Measurements from ENCODE around the gene MAFF.

MAFF gene

GRCh38 chr22:38246046-38246658 is 44.4 kb downstream of the MAFF start:
- no peak overlapping the region for H3K4me3 ChIP-seq (ENCODE audit: low read depth, low read length)

- H3K4me3 ChIP-seq (ENCODE audit: low read depth, low read length) = no peak overlapping the region
Observed at GRCh38 chr22:38246692-38247091, 44.9 kb downstream of the MAFF start.

- H3K4me3 ChIP-seq (ENCODE audit: low read depth, low read length) = no peak overlapping the region
Observed at GRCh38 chr22:38247713-38248112, 45.9 kb downstream of the MAFF start.

- H3K4me3 ChIP-seq (ENCODE audit: low read depth, low read length) = no peak overlapping the region
Observed at GRCh38 chr22:38248280-38248679, 46.5 kb downstream of the MAFF start.

- no peak overlapping the region for H3K4me3 ChIP-seq (ENCODE audit: low read depth, low read length)
Observed at GRCh38 chr22:38249301-38249700, 47.5 kb downstream of the MAFF start.

GRCh38 chr22:38249803-38250642 is 48.2 kb downstream of the MAFF start:
- H3K4me3 ChIP-seq (ENCODE audit: low read depth, low read length) = no peak overlapping the region

- H3K4me3 ChIP-seq (ENCODE audit: low read depth, low read length) = no peak overlapping the region
Observed at GRCh38 chr22:38250643-38251340, 49.0 kb downstream of the MAFF start.

GRCh38 chr22:38251341-38251692 is 49.5 kb downstream of the MAFF start:
- H3K4me3 ChIP-seq (ENCODE audit: low read depth, low read length) = no peak overlapping the region

GRCh38 chr22:38255697-38256096 is 53.9 kb downstream of the MAFF start:
- H3K4me3 ChIP-seq (ENCODE audit: low read depth, low read length) = no peak overlapping the region

- H3K4me3 ChIP-seq (ENCODE audit: low read depth, low read length) = no peak overlapping the region
Observed at GRCh38 chr22:38257181-38257580, 55.4 kb downstream of the MAFF start.

- no peak overlapping the region for H3K4me3 ChIP-seq (ENCODE audit: low read depth, low read length)
Observed at GRCh38 chr22:38257650-38258250, 56.0 kb downstream of the MAFF start.

- H3K4me3 ChIP-seq (ENCODE audit: low read depth, low read length) = no peak overlapping the region
Observed at GRCh38 chr22:38258895-38259294, 57.1 kb downstream of the MAFF start.

- no peak overlapping the region for H3K4me3 ChIP-seq (ENCODE audit: low read depth, low read length)
Observed at GRCh38 chr22:38259370-38259769, 57.6 kb downstream of the MAFF start.

- no peak overlapping the region for H3K4me3 ChIP-seq (ENCODE audit: low read depth, low read length)
Observed at GRCh38 chr22:38260761-38261681, 59.2 kb downstream of the MAFF start.

GRCh38 chr22:38262051-38262795 is 60.4 kb downstream of the MAFF start:
- H3K4me3 ChIP-seq (ENCODE audit: low read depth, low read length) = no peak overlapping the region

- H3K4me3 ChIP-seq (ENCODE audit: low read depth, low read length) = no peak overlapping the region
Observed at GRCh38 chr22:38264322-38264843, 62.6 kb downstream of the MAFF start.

Data from iPS-11a (cell line).